MM.1S (cell line): ENCODE measurements around the gene OTOS.

Source experiments
- DNase-seq: peaks from one replicate; pipeline ENCODE4 v3.0.0-alpha.2; 2015
- H2AFZ ChIP-seq: fragments of 300-600 bp; sonication (generic); 2 replicates; pipeline ENCODE4 v1.6.0; 2016; ENCODE audit warnings: antibody characterized with exemption, low read length
- H3F3A ChIP-seq: fragments of 300-600 bp; sonication (generic); 2 replicates; pipeline ENCODE4 v1.6.1; 2016; ENCODE audit warnings: mild to moderate bottlenecking, antibody characterized with exemption, low read length, moderate library complexity, mixed read lengths; ENCODE audit not compliant: insufficient read depth
- H3K27ac ChIP-seq: fragments of 300-600 bp; sonication (generic); 2 replicates; pipeline ENCODE4 v1.5.1; 2016; ENCODE audit warnings: mild to moderate bottlenecking, low read length
- H3K27me3 ChIP-seq: fragments of 300-600 bp; sonication (generic); replicated peaks from 2 replicates; pipeline ENCODE4 v1.6.0; 2016; ENCODE audit warnings: low read length; ENCODE audit not compliant: insufficient read depth
- H3K36me3 ChIP-seq: fragments of 300-600 bp; sonication (generic); replicated peaks from 2 replicates; pipeline ENCODE4 v1.6.1; 2016; ENCODE audit warnings: mild to moderate bottlenecking, low read length, mixed read lengths; ENCODE audit not compliant: insufficient read depth
- H3K4me1 ChIP-seq: fragments of 300-600 bp; sonication (generic); 2 replicates; pipeline ENCODE4 v1.6.1; 2016; ENCODE audit warnings: low read length, mixed read lengths
- H3K4me2 ChIP-seq: fragments of 300-600 bp; sonication (generic); 2 replicates; pipeline ENCODE4 v1.6.0; 2016; ENCODE audit warnings: low read depth, low read length
- H3K4me3 ChIP-seq: fragments of 300-600 bp; sonication (generic); 2 replicates; pipeline ENCODE4 v1.5.1; 2016; ENCODE audit warnings: low read length, mixed read lengths
- H3K79me2 ChIP-seq: fragments of 300-600 bp; sonication (generic); 2 replicates; pipeline ENCODE4 v1.6.1; 2016; ENCODE audit warnings: mixed run types, low read length, mixed read lengths
- H3K9ac ChIP-seq: fragments of 300-600 bp; sonication (generic); 2 replicates; pipeline ENCODE4 v1.6.1; 2016; ENCODE audit warnings: low read length, mixed read lengths
- H3K9me2 ChIP-seq: fragments of 300-600 bp; sonication (generic); replicated peaks from 2 replicates; pipeline ENCODE4 v1.6.1; 2016; ENCODE audit warnings: mild to moderate bottlenecking, low read length, mixed read lengths; ENCODE audit not compliant: insufficient read depth
- H3K9me3 ChIP-seq: fragments of 300-600 bp; sonication (generic); replicated peaks from 2 replicates; pipeline ENCODE4 v1.6.1; 2016; ENCODE audit warnings: mild to moderate bottlenecking, low read length, mixed read lengths; ENCODE audit not compliant: insufficient read depth
- H4K20me1 ChIP-seq: fragments of 300-600 bp; sonication (generic); 2 replicates; pipeline ENCODE4 v1.6.1; 2016; ENCODE audit warnings: mild to moderate bottlenecking, low read length, moderate library complexity, mixed read lengths; ENCODE audit not compliant: insufficient read depth
- CTCF ChIP-seq: fragments of 300-600 bp; sonication (generic); IDR thresholded peaks from 2 replicates; pipeline ENCODE4 v1.5.1; 2016; ENCODE audit warnings: antibody characterized with exemption, low read length, mixed read lengths
- EZH2 ChIP-seq: fragments of 300-600 bp; sonication (generic); optimal IDR thresholded peaks from 2 replicates; pipeline ENCODE3; 2017; ENCODE audit warnings: low read depth, mild to moderate bottlenecking, antibody characterized with exemption, low read length, mixed read lengths
- EZH2phosphoT487 ChIP-seq: fragments of 300-600 bp; sonication (generic); IDR thresholded peaks from 2 replicates; pipeline ENCODE4 v1.6.1; 2018; ENCODE audit warnings: antibody characterized with exemption, low read length

The OTOS gene

GRCh38 chr2:240128608-240129145 lies 11.8 kb downstream of the OTOS start:
- TF ChIP-seq EZH2 (no peak), CTCF (no peak), EZH2phosphoT487 (no peak)
- Histone ChIP-seq H4K20me1 (no peaks in the 10 kb centered on the region), H3K36me3 (no peaks in the 10 kb centered on the region)

GRCh38 chr2:240127911-240128607 lies 12.4 kb downstream of the OTOS start:
- Histone ChIP-seq H3K9ac (no peak overlapping the region), H3K4me1 (no peaks in the 10 kb centered on the region), H3K79me2 (no peaks in the 10 kb centered on the region), H3K36me3 (no peaks in the 10 kb centered on the region), H3K9me2 (no peaks in the 10 kb centered on the region), H3K27ac (no peak overlapping the region), H3F3A (no peaks in the 10 kb centered on the region), H3K4me3 (no peak overlapping the region), H2AFZ (no peak overlapping the region), H3K27me3 (no peaks in the 10 kb centered on the region), H3K9me3 (no peaks in the 10 kb centered on the region), H3K4me2 (no peak overlapping the region), H4K20me1 (no peaks in the 10 kb centered on the region)
- no peak for DNase-seq
- TF ChIP-seq EZH2: no peak
- no peak for TF ChIP-seq CTCF
- TF ChIP-seq EZH2phosphoT487: no peak

More at GRCh38 chr2:240128608-240129145, 11.8 kb downstream of the OTOS start:
- Histone ChIP-seq H3K27me3 (no peaks in the 10 kb centered on the region), H3K79me2 (no peaks in the 10 kb centered on the region), H3K9ac (no peak overlapping the region), H3K9me2 (no peaks in the 10 kb centered on the region), H3F3A (no peaks in the 10 kb centered on the region), H3K4me2 (no peak overlapping the region), H2AFZ (no peak overlapping the region), H3K4me3 (no peak overlapping the region), H3K9me3 (no peaks in the 10 kb centered on the region), H3K4me1 (no peaks in the 10 kb centered on the region), H3K27ac (no peak overlapping the region)
- no peak for DNase-seq

GRCh38 chr2:240127191-240127750 lies 13.2 kb downstream of the OTOS start:
- DNase-seq: no peak
- H3K9me2 ChIP-seq: no peaks in the 10 kb centered on the region
- no peaks in the 10 kb centered on the region for H3K27me3 ChIP-seq
- H3K79me2 ChIP-seq: no peaks in the 10 kb centered on the region
- H3K4me1 ChIP-seq: no peaks in the 10 kb centered on the region
- H3K9ac ChIP-seq: no peak overlapping the region
- TF ChIP-seq CTCF: no peak
- no peak overlapping the region for H3K4me3 ChIP-seq
- H4K20me1 ChIP-seq: no peaks in the 10 kb centered on the region
- H3F3A ChIP-seq: no peaks in the 10 kb centered on the region
- no peak overlapping the region for H3K4me2 ChIP-seq
- no peak overlapping the region for H2AFZ ChIP-seq
- H3K36me3 ChIP-seq: no peaks in the 10 kb centered on the region
- no peak overlapping the region for H3K27ac ChIP-seq
- H3K9me3 ChIP-seq: no peaks in the 10 kb centered on the region
